ENCODE results near the gene PPM1D. TPM values are rescaled to one million over a fixed set of nuclear protein-coding genes. Genes with fewer than 3 reads are reported as not detected.

The PPM1D gene
- total RNA-seq, 1 experiment from 2014 or later = 15.1 TPM

Other genes with a start within 250 kb of the PPM1D start
- 31.0 and 34.5 TPM in 2 replicates for gene USP32, start 208.1 kb upstream of the PPM1D start, total RNA-seq (2014; rRNA removed; shearing (Covaris generic))
- gene CHCT1, start 177.7 kb upstream of the PPM1D start, total RNA-seq (2014; rRNA removed; shearing (Covaris generic)) = not detected in 2 replicates
- gene APPBP2, start 74.0 kb upstream of the PPM1D start, total RNA-seq (2014; rRNA removed; shearing (Covaris generic)) = 36.2 and 49.4 TPM in 2 replicates
- 14.3 and 37.5 TPM in 2 replicates for gene BCAS3, start 77.7 kb downstream of the PPM1D start, total RNA-seq (2014; rRNA removed; shearing (Covaris generic))